Neutrophil (primary cell): Measurements from ENCODE around the gene CHERP.
"Not testable (repeated sequence)": the region's sequence is repeated elsewhere in the genome, so short reads cannot be mapped to it uniquely, and the experiment has no call there.

Source experiments
- H3K27ac ChIP-seq: fragments of 200-600 bp; sonication (generic); 2 replicates; pipeline ENCODE4 v1.5.1; 2016; ENCODE audit warnings: mild to moderate bottlenecking, moderate library complexity
- H3K27me3 ChIP-seq: fragments of 200-600 bp; sonication (generic); 2 replicates; pipeline ENCODE4 v1.6.0; 2016; ENCODE audit warnings: mild to moderate bottlenecking
- H3K36me3 ChIP-seq: fragments of 200-600 bp; sonication (generic); 2 replicates; pipeline ENCODE4 v1.5.1; 2017
- H3K4me1 ChIP-seq, 2 experiments: fragments of 200-600 bp in 1 of 2; sonication (generic) in 1 of 2; 1 replicate in 1 of 2; 2 replicates in 1 of 2; pipeline versions ENCODE4 v1.5.1 to v1.6.1; 2013 to 2016; ENCODE audit warnings: low read depth in 1 of 2, low read length in 1 of 2, mild to moderate bottlenecking in 1 of 2, moderate library complexity in 1 of 2; ENCODE audit not compliant: control insufficient read depth in 1 of 2, insufficient read depth in 1 of 2
- H3K4me3 ChIP-seq, 2 experiments: fragments of 200-600 bp in 1 of 2; sonication (generic) in 1 of 2; 1 replicate in 1 of 2; 2 replicates in 1 of 2; pipeline ENCODE4 v1.5.1; 2013 to 2016; ENCODE audit warnings: low read depth in 1 of 2, low read length in 1 of 2, mild to moderate bottlenecking in 1 of 2, moderate library complexity in 1 of 2
- H3K9me3 ChIP-seq: fragments of 200-600 bp; sonication (generic); 2 replicates; pipeline ENCODE4 v1.5.1; 2016
- TF ChIP-seq, protein P1 (sequence below): fragments of 200-600 bp; sonication (generic); IDR thresholded peaks from 2 replicates; pipeline ENCODE4 v1.5.1; 2016; ENCODE audit warnings: antibody characterized with exemption

The CHERP gene

DNA sequence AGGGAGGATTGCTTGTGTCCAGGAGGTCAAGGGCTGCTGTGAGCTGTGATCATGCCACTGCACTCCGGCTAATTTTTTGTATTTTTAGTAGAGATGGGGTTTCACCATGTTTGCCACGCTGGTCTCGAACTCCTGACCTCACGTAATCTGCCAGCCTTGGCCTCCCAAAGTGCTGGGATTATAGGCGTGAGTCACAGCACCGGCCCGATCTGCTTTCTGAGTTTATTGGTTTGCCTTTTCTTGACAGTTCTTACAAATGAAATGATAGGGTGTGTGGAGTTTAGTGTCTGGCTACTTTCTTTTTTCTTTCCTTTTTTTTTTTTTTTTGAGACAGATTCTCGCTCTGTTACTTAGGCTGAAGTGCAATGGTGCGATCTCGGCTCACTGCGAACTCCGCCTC is 45.2 kb downstream of the CHERP start:
- no peak overlapping the region for H3K27ac ChIP-seq
- no peaks in the 10 kb centered on the region for H3K27me3 ChIP-seq
- H3K36me3 ChIP-seq: no peaks in the 10 kb centered on the region
- H3K4me3 ChIP-seq: no peak overlapping the region
- peaks cover 11 to 12% of the 10 kb centered on the region in 2 experiments for H3K4me1 ChIP-seq
- TF ChIP-seq, protein P1, sequence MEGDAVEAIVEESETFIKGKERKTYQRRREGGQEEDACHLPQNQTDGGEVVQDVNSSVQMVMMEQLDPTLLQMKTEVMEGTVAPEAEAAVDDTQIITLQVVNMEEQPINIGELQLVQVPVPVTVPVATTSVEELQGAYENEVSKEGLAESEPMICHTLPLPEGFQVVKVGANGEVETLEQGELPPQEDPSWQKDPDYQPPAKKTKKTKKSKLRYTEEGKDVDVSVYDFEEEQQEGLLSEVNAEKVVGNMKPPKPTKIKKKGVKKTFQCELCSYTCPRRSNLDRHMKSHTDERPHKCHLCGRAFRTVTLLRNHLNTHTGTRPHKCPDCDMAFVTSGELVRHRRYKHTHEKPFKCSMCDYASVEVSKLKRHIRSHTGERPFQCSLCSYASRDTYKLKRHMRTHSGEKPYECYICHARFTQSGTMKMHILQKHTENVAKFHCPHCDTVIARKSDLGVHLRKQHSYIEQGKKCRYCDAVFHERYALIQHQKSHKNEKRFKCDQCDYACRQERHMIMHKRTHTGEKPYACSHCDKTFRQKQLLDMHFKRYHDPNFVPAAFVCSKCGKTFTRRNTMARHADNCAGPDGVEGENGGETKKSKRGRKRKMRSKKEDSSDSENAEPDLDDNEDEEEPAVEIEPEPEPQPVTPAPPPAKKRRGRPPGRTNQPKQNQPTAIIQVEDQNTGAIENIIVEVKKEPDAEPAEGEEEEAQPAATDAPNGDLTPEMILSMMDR: no peak
- H3K9me3 ChIP-seq: no peaks in the 10 kb centered on the region

DNA sequence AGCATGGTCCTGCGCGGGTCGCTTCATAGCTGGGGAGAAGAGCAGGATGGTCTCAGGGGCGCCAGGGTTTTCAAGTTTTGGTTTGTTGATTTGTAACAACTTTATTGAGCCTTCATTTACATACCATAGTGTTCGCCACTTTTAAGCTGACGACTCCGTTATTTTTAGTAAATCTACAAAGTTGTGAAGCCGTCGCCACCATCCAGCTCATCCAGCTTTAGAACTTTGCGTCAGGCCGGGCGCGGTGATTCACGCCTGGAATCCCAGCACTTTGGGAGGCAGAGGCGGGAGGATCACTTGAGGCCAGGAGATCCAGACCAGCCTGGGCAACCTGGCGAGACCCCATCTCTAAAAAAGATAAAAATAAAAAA is 45.6 kb downstream of the CHERP start:
- Histone ChIP-seq H3K9me3 (no peaks in the 10 kb centered on the region), H3K27ac (peak overlapping the region; percentile 49)
- TF ChIP-seq, protein P1: no peak

DNA sequence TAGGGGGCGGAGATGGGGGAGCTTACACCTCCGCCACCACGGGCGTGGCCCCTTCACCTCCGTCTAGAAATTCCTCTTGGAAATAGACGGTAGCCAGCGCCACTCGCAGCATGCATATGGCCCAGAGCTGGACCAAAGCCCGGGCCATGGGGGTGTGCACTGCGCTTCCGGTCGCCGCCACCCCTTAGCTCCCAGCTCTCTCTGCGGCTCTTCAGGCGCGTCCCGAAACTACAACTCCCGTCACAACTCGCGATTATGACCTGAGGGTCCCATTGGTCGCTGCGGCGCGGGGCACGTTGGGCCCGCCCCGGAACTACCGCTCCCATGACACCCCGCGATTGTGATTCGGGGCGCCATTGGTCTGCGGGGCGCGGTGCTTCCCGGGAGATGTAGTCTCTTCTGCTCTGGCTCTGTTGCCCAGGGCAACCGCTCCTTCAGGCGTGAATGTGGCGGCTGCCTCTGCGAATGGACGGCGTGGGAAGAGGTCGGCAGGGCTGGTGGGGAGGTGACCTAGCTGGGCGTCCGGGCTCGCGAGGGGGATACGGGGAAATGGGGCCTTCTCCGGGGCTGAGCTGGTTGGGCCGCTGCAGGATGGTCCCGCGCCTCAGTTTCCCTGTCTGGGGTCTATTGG is 46.1 kb downstream of the CHERP start, which contains the start of the genes C19orf44 and CALR3:
Gene C19orf44, plus strand, starts transcription at position 413 of the 631 bp plus-strand sequence. CDS start 4,399 bp downstream, outside the sequence.
Gene CALR3, minus strand, starts transcription at position 186 of the 631 bp plus-strand sequence. Its CDS starts 38 bp downstream, at position 148.
- Histone ChIP-seq H3K9me3 (no peaks in the 10 kb centered on the region), H3K27me3 (no peaks in the 10 kb centered on the region), H3K27ac (peak within 1 kb of the TSS; percentile 49), H3K36me3 (no peaks in the 10 kb centered on the region), H3K4me1 (peaks cover 11 to 12% of the 10 kb centered on the region in 2 experiments), H3K4me3 (peak within 1 kb of the TSS; percentile 86 to 94)
- TF ChIP-seq, protein P1: peak; percentile 78

More for the DNA sequence above, 45.6 kb downstream of the CHERP start:
- no peaks in the 10 kb centered on the region for H3K27me3 ChIP-seq
- H3K36me3 ChIP-seq: no peaks in the 10 kb centered on the region
- peak overlapping the region; percentile 86 to 94 for H3K4me3 ChIP-seq
- H3K4me1 ChIP-seq: peaks cover 11 to 12% of the 10 kb centered on the region in 2 experiments

DNA sequence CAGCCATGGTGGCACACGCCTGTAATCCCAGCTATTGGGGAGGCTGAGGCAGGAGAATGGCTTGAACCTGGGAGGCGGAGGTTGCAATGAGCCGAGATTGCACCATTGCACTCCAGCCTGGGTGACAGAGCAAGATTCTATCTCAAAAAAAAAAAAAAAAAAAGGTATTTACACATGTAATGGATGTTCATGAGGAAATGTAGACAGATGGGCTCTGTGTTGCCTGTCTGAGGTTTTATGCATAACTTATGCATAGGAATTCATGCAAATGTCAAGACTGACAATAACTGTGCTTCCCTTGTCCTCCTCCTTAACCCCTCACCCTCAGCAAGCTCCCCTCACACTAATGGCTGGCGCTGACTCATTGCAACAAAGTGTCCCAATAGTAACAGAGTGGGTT is 55.8 kb downstream of the CHERP start:
- not testable (repeated sequence) for H3K36me3 ChIP-seq, H3K27ac ChIP-seq, H3K4me1 ChIP-seq, H3K4me3 ChIP-seq, H3K27me3 ChIP-seq, H3K9me3 ChIP-seq

DNA sequence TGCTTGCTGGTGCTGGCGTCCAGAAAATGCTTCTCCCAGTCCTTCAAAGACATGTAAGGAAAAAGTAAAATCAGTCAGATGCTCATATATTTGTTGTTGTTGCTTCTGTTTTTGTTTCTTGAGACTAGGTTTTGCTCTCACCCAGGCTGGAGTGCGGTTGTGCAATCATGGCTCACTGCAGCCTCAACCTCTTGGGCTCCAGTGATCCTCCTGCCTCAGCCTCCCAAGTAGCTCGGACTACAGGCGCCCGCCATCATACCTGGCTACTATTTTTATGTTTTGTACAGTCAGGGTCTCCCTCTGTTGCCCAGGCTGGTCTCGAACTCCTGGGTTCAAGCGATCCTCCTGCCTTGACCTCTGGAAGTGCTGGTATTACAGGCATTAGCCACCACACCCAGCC is 59.5 kb downstream of the CHERP start:
- TF ChIP-seq, protein P1: no peak
- Histone ChIP-seq H3K27ac (no peak overlapping the region), H3K9me3 (no peaks in the 10 kb centered on the region), H3K36me3 (no peaks in the 10 kb centered on the region), H3K4me1 (no peaks in the 10 kb centered on the region), H3K27me3 (no peaks in the 10 kb centered on the region), H3K4me3 (no peak overlapping the region)

DNA sequence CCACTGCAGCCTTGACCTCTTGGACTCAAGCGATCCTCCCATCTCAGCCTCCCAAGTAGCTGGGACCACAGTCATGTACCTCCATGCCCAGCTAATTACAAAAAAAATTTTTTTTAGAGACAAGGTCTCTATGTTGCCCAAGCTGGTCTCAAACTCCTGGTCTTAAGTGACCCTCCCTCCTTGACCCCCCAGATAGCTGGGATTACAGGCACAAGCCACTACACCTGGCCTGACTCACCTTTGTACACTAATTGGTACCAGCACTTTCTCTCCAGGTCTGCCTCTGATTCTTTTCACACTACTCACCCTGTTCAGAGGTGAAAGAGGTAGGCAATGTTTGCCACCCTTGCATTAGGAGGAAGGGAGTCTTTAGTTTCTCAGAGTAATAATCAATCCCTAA is 64.9 kb downstream of the CHERP start:
- Histone ChIP-seq H3K9me3 (no peaks in the 10 kb centered on the region), H3K36me3 (no peaks in the 10 kb centered on the region), H3K4me1 (peaks cover 3% of the 10 kb centered on the region in 2 experiments), H3K27ac (no peak overlapping the region), H3K4me3 (no peak overlapping the region), H3K27me3 (no peaks in the 10 kb centered on the region)
- TF ChIP-seq, protein P1: no peak
